HCT116 (cell line): ENCODE data around the gene GPX1. TPM values are rescaled to one million over a fixed set of nuclear protein-coding genes. Genes with fewer than 3 reads are reported as not detected.

Experiments
- ATAC-seq: fragments of 200-7000 bp; cut with Tn5 transposase; 2 replicates; pipeline ENCODE4 v1.9.1; 2020; ENCODE audit warnings: mild to moderate bottlenecking, moderate library complexity
- BruUV-seq: library from RNA; stranded (reverse); fragments of 400-500 nt; replicated peaks from 2 replicates; lab custom pipeline; 2021; lab: Mats Ljungman, UMichigan
- CTCF ChIA-PET: fragments of 300-600 bp; sonication (Branson Sonifier 250); formaldehyde crosslinking; loops from one replicate; lab custom pipeline; 2021; ENCODE audit warnings: antibody characterized with exemption; lab: Charles Lee
- POLR2A ChIA-PET: fragments of 300-600, 350-600 bp; sonication (Branson Sonifier 250); formaldehyde crosslinking; loops from one replicate; lab custom pipeline; 2021; ENCODE audit warnings: antibody characterized with exemption; lab: Charles Lee
- RAD21 ChIA-PET, 2 experiments: fragments of 300-600 bp; sonication (Branson Sonifier 250); formaldehyde crosslinking; loops; one replicate each; lab custom pipeline; 2023; ENCODE audit warnings: low total read pairs in 2 of 2; ENCODE audit not compliant: uncharacterized antibody in 2 of 2, unreplicated experiment in 2 of 2, low non-redundant PET in 1 of 2; lab: Charles Lee
- DNase-seq: peaks from one replicate; pipeline ENCODE4 v3.0.0-alpha.2; 2010; ENCODE audit warnings: low read depth, low spot score
- H2AFZ ChIP-seq: fragments of 200-600 bp; shearing (Covaris generic), sonication (generic); 2 replicates; pipeline ENCODE4 v1.6.1; 2017; ENCODE audit warnings: low read depth, mixed run types, mixed read lengths, antibody characterized with exemption, low read length; ENCODE audit not compliant: poor library complexity, severe bottlenecking
- H3K27ac ChIP-seq: 2 replicates; pipeline ENCODE4 v1.5.1; 2012; ENCODE audit warnings: low read depth, low read length
- H3K27me3 ChIP-seq: fragments of 200-600 bp; sonication (generic); 2 replicates; pipeline ENCODE4 v1.6.1; 2016; ENCODE audit warnings: mixed run types, low read length, mixed read lengths; ENCODE audit not compliant: insufficient read depth
- H3K36me3 ChIP-seq, 2 experiments: fragments of 200-500 bp in 1 of 2; fragments of 200-600 bp in 1 of 2; sonication (Bioruptor generic) in 1 of 2; sonication (generic) in 1 of 2; 2 replicates each; pipeline versions ENCODE4 v1.5.1 to v1.6.1; 2014 to 2016; ENCODE audit warnings: low read length in 2 of 2, inconsistent platforms in 1 of 2, mixed read lengths in 1 of 2, mixed run types in 1 of 2; ENCODE audit not compliant: insufficient read depth in 2 of 2, control insufficient read depth in 1 of 2
- H3K4me1 ChIP-seq, 2 experiments: fragments of 200-600 bp in 1 of 2; sonication (generic) in 1 of 2; 2 replicates each; pipeline versions ENCODE4 v1.5.1 to v1.6.1; 2012 to 2017; ENCODE audit warnings: low read length in 2 of 2, inconsistent platforms in 1 of 2, mild to moderate bottlenecking in 1 of 2, mixed read lengths in 1 of 2, mixed run types in 1 of 2, moderate library complexity in 1 of 2; ENCODE audit not compliant: insufficient read depth in 2 of 2, control insufficient read depth in 1 of 2
- H3K4me2 ChIP-seq: fragments of 200-600 bp; sonication (generic); 2 replicates; pipeline ENCODE4 v1.6.1; 2017; ENCODE audit warnings: mixed run types, low read length, mixed read lengths
- H3K4me3 ChIP-seq, 2 experiments: fragments of 200-600 bp in 1 of 2; sonication (generic) in 1 of 2; replicated peaks in 1 of 2; 2 replicates each; pipeline ENCODE4 v1.5.1; 2011 to 2016; ENCODE audit warnings: low read length in 2 of 2, control low read depth in 1 of 2, low read depth in 1 of 2, mild to moderate bottlenecking in 1 of 2, mixed read lengths in 1 of 2, mixed run types in 1 of 2
- H3K79me2 ChIP-seq: fragments of 200-600 bp; sonication (generic); 2 replicates; pipeline ENCODE4 v1.6.1; 2017; ENCODE audit warnings: mild to moderate bottlenecking, mixed run types, low read length, moderate library complexity, mixed read lengths; ENCODE audit not compliant: insufficient read depth
- H3K9ac ChIP-seq: fragments of 200-600 bp; sonication (generic); 2 replicates; pipeline ENCODE4 v1.6.1; 2016; ENCODE audit warnings: low read length, mixed read lengths
- H3K9me2 ChIP-seq: fragments of 200-600 bp; sonication (generic), shearing (Covaris generic); 2 replicates; pipeline ENCODE4 v1.6.1; 2017; ENCODE audit warnings: mixed run types, mild to moderate bottlenecking, moderate library complexity; ENCODE audit not compliant: insufficient read depth
- H3K9me3 ChIP-seq, 2 experiments: fragments of 200-500 bp in 1 of 2; fragments of 200-600 bp in 1 of 2; sonication (Bioruptor generic) in 1 of 2; sonication (generic) in 1 of 2; 2 replicates each; pipeline ENCODE4 v1.6.1; 2014 to 2017; ENCODE audit warnings: low read length in 2 of 2, mixed read lengths in 2 of 2, inconsistent platforms in 1 of 2, low read depth in 1 of 2, mild to moderate bottlenecking in 1 of 2, mixed run types in 1 of 2, moderate library complexity in 1 of 2; ENCODE audit not compliant: control insufficient read depth in 1 of 2, insufficient read depth in 1 of 2
- H4K20me1 ChIP-seq: fragments of 200-600 bp; sonication (generic), shearing (Covaris generic); 2 replicates; pipeline ENCODE4 v1.6.1; 2017; ENCODE audit warnings: mixed run types, mild to moderate bottlenecking, moderate library complexity; ENCODE audit not compliant: insufficient read depth
- EZH2 ChIP-seq: fragments of 200-600 bp; sonication (generic); IDR thresholded peaks from 2 replicates; pipeline ENCODE4 v1.6.1; 2017; ENCODE audit warnings: antibody characterized with exemption, mixed run types
- FOSL1 ChIP-seq: IDR thresholded peaks from 2 replicates; pipeline ENCODE4 v1.6.1; 2012; ENCODE audit warnings: low read depth
- JUND ChIP-seq: IDR thresholded peaks from 2 replicates; pipeline ENCODE4 v1.6.1; 2012
- SIN3A ChIP-seq: IDR thresholded peaks from 2 replicates; pipeline ENCODE4 v1.6.1; 2012; ENCODE audit warnings: low read depth
- SP1 ChIP-seq: IDR thresholded peaks from 2 replicates; pipeline ENCODE4 v1.6.1; 2012; ENCODE audit warnings: low read depth
- intact Hi-C: fragments of 100-400 bp; cut with micrococcal nuclease; formaldehyde crosslinking; loops from 2 replicates; pipeline ENCODE4 v1.10.0; 2022
- total RNA-seq: library from RNA; stranded (reverse); gene quantifications from one replicate; pipeline ENCODE4 v1.2.1, GENCODE V29; 2021; ENCODE audit not compliant: unreplicated experiment

GPX1 gene
- total RNA-seq, 1 experiment from 2014 or later = 330 TPM

- H3K4me3 ChIP-seq = no peak overlapping the region
- no peak for TF ChIP-seq JUND
- no peak for TF ChIP-seq SP1
- no peak for TF ChIP-seq FOSL1
- peaks cover 100% of the 10 kb centered on the region for H3K79me2 ChIP-seq
- H3K9me3 ChIP-seq = no peaks in the 10 kb centered on the region
- no peak for DNase-seq
- H3K9me2 ChIP-seq = no peaks in the 10 kb centered on the region
- BruUV-seq = no TSS peak
- ChIA-PET RAD21 (no interaction called here), POLR2A (no interaction called here), CTCF (no interaction called here)
- H3K36me3 ChIP-seq = peaks cover under 1 to 8% of the 10 kb centered on the region in 2 experiments; a peak in 3 of 4 replicates
- H3K27me3 ChIP-seq = no peaks in the 10 kb centered on the region
- peaks cover 5 to 9% of the 10 kb centered on the region in 2 experiments; a peak in 3 of 4 replicates for H3K4me1 ChIP-seq
- no peak overlapping the region for H3K9ac ChIP-seq
- ATAC-seq = no peak
- peaks cover 52% of the 10 kb centered on the region for H4K20me1 ChIP-seq
- intact Hi-C loops = no loop called here
- no peak overlapping the region for H2AFZ ChIP-seq
- H3K27ac ChIP-seq = no peak overlapping the region
- no peak overlapping the region for H3K4me2 ChIP-seq
Measured at GRCh38 chr3:49401766-49402165, 43.6 kb upstream of the GPX1 start.

GRCh38 chr3:49399461-49399860 lies 41.3 kb upstream of the GPX1 start:
- BruUV-seq = no TSS peak
- POLR2A ChIA-PET = interaction anchor here (0.7 kb wide), 1 partner anchor 12 kb away, joined by 4 read pairs; the partner anchor contains the start of genes RHOA and TCTA
- no peak for ATAC-seq
- intact Hi-C loops = no loop called here
- TF ChIP-seq SIN3A (no peak), EZH2 (no peak)
- TF ChIP-seq, all 23 proteins: peak for 0
- Histone ChIP-seq H3K4me2 (no peak overlapping the region), H3K27me3 (no peaks in the 10 kb centered on the region), H3K4me1 (peaks cover 0 to 4% of the 10 kb centered on the region in 2 experiments; a peak in 1 of 4 replicates), H3K79me2 (peaks cover 100% of the 10 kb centered on the region), H3K27ac (no peak overlapping the region), H4K20me1 (peaks cover 52% of the 10 kb centered on the region), H3K9ac (no peak overlapping the region), H3K36me3 (peaks cover 2 to 18% of the 10 kb centered on the region in 2 experiments; a peak in 3 of 4 replicates), H3K9me2 (no peaks in the 10 kb centered on the region), H3K4me3 (no peak overlapping the region), H2AFZ (no peak overlapping the region), H3K9me3 (no peaks in the 10 kb centered on the region)
- no peak for DNase-seq
- ChIA-PET CTCF (no interaction called here), RAD21 (no interaction called here)
